Measurements from ENCODE around the gene SFTPB. TPM values are rescaled to one million over a fixed set of nuclear protein-coding genes. Genes with fewer than 3 reads are reported as not detected.
"Not testable (repeated sequence)": the region's sequence is repeated elsewhere in the genome, so short reads cannot be mapped to it uniquely, and the experiment has no call there.

The SFTPB gene
- polyA plus RNA-seq, 1 donor from 2014 or later: not detected

GRCh38 chr2:85659324-85659981, 8.5 kb downstream of the SFTPB start:
- Histone ChIP-seq H3K27ac (ENCODE audit: low read length) (no peak overlapping the region), H3F3A (ENCODE audit: insufficient read depth, low read length, poor library complexity, severe bottlenecking) (no peaks in the 10 kb centered on the region), H3K79me2 (replicated peaks; ENCODE audit: insufficient read depth, low read length) (no peaks in the 10 kb centered on the region), H2AFZ (ENCODE audit: low read depth, low read length) (no peak overlapping the region), H4K20me1 (ENCODE audit: insufficient read depth) (no peaks in the 10 kb centered on the region), H3K4me3 (ENCODE audit: low read length) (no peak overlapping the region), H3K27me3 (ENCODE audit: insufficient read depth, low read depth, low read length) (no peaks in the 10 kb centered on the region), H3K9me3 (ENCODE audit: low read length) (no peaks in the 10 kb centered on the region), H3K4me2 (ENCODE audit: low read length) (no peak overlapping the region), H3K36me3 (ENCODE audit: insufficient read depth, low read length) (no peaks in the 10 kb centered on the region), H3K9ac (ENCODE audit: low read length) (no peak overlapping the region), H3K9me2 (ENCODE audit: insufficient read depth, low read length) (no peaks in the 10 kb centered on the region)
- TF ChIP-seq RAD21 (conservative IDR thresholded peaks at IDR 0.05): no peak
- TF ChIP-seq REST (IDR thresholded peaks at IDR 0.05; ENCODE audit: borderline replicate concordance): no peak
- TF ChIP-seq CTCF (IDR thresholded peaks at IDR 0.05; ENCODE audit: poor library complexity, severe bottlenecking): no peak
- no peak for TF ChIP-seq TAF1 (IDR thresholded peaks at IDR 0.05; ENCODE audit: low read depth)
- TF ChIP-seq SMC3 (conservative IDR thresholded peaks at IDR 0.05; ENCODE audit: poor library complexity): no peak
- no peak for TF ChIP-seq EP300 (conservative IDR thresholded peaks at IDR 0.05; ENCODE audit: poor library complexity, severe bottlenecking)
- no peak for TF ChIP-seq POLR2AphosphoS5 (IDR thresholded peaks at IDR 0.05)
- TF ChIP-seq EZH2 (IDR thresholded peaks at IDR 0.05; ENCODE audit: borderline replicate concordance, insufficient read depth, low read length, poor library complexity, severe bottlenecking): no peak
- TF ChIP-seq MXI1 (conservative IDR thresholded peaks at IDR 0.05; ENCODE audit: poor library complexity, severe bottlenecking): no peak

GRCh38 chr2:85657399-85657798, 10.6 kb downstream of the SFTPB start:
- H3K27me3 ChIP-seq (ENCODE audit: insufficient read depth, low read depth, low read length); H3K27ac ChIP-seq (ENCODE audit: low read length); H3K9ac ChIP-seq (ENCODE audit: low read length); H3K4me2 ChIP-seq (ENCODE audit: low read length); H4K20me1 ChIP-seq (ENCODE audit: insufficient read depth); H3F3A ChIP-seq (ENCODE audit: insufficient read depth, low read length, poor library complexity, severe bottlenecking); H3K4me3 ChIP-seq (ENCODE audit: low read length); H2AFZ ChIP-seq (ENCODE audit: low read depth, low read length); H3K9me2 ChIP-seq (ENCODE audit: insufficient read depth, low read length); H3K9me3 ChIP-seq (ENCODE audit: low read length); H3K36me3 ChIP-seq (ENCODE audit: insufficient read depth, low read length); H3K79me2 ChIP-seq (replicated peaks; ENCODE audit: insufficient read depth, low read length): not testable (repeated sequence)

GRCh38 chr2:85656468-85656867, 11.5 kb downstream of the SFTPB start:
- H3K27ac ChIP-seq (ENCODE audit: low read length): no peak overlapping the region
- no peak overlapping the region for H3K4me3 ChIP-seq (ENCODE audit: low read length)
- no peak overlapping the region for H2AFZ ChIP-seq (ENCODE audit: low read depth, low read length)
- H3K79me2 ChIP-seq (replicated peaks; ENCODE audit: insufficient read depth, low read length): no peaks in the 10 kb centered on the region
- H3K9ac ChIP-seq (ENCODE audit: low read length): no peak overlapping the region
- TF ChIP-seq MXI1 (conservative IDR thresholded peaks at IDR 0.05; ENCODE audit: poor library complexity, severe bottlenecking): no peak
- no peak for TF ChIP-seq EP300 (conservative IDR thresholded peaks at IDR 0.05; ENCODE audit: poor library complexity, severe bottlenecking)
- TF ChIP-seq CTCF (IDR thresholded peaks at IDR 0.05; ENCODE audit: poor library complexity, severe bottlenecking): no peak
- no peak for TF ChIP-seq RAD21 (conservative IDR thresholded peaks at IDR 0.05)
- no peaks in the 10 kb centered on the region for H3F3A ChIP-seq (ENCODE audit: insufficient read depth, low read length, poor library complexity, severe bottlenecking)
- no peaks in the 10 kb centered on the region for H3K9me3 ChIP-seq (ENCODE audit: low read length)
- H4K20me1 ChIP-seq (ENCODE audit: insufficient read depth): no peaks in the 10 kb centered on the region
- H3K27me3 ChIP-seq (ENCODE audit: insufficient read depth, low read depth, low read length): no peaks in the 10 kb centered on the region
- no peak overlapping the region for H3K4me2 ChIP-seq (ENCODE audit: low read length)
- no peaks in the 10 kb centered on the region for H3K36me3 ChIP-seq (ENCODE audit: insufficient read depth, low read length)
- H3K9me2 ChIP-seq (ENCODE audit: insufficient read depth, low read length): no peaks in the 10 kb centered on the region
